Measurements from ENCODE around the gene GCG.
A peak's percentile ranks its signal among the peaks of the same experiment; 100 is the strongest.

Gene GCG

GRCh38 chr2:162152147-162152546 is at the start of gene GCG:
TSS of gene GCG (minus strand) at chr2:162152247. CDS start at chr2:162149178, 3,069 bp downstream.
- no peak for DNase-seq (ENCODE audit: low spot score)

GRCh38 chr2:162200636-162201035 is 48.6 kb upstream of the GCG start:
- DNase-seq (ENCODE audit: low spot score): no peak

GRCh38 chr2:162199913-162200312 is 47.9 kb upstream of the GCG start:
- no peak for DNase-seq (ENCODE audit: low spot score)

- DNase-seq (ENCODE audit: low spot score): no peak
Measured at GRCh38 chr2:162198239-162198638, 46.2 kb upstream of the GCG start.

- DNase-seq (ENCODE audit: low spot score): no peak
Measured at GRCh38 chr2:162197069-162197825, 45.2 kb upstream of the GCG start.

GRCh38 chr2:162196638-162197037 is 44.6 kb upstream of the GCG start:
- no peak for DNase-seq (ENCODE audit: low spot score)

GRCh38 chr2:162188451-162188850 is 36.4 kb upstream of the GCG start:
- DNase-seq (ENCODE audit: low spot score): no peak

- DNase-seq (ENCODE audit: low spot score): no peak
Measured at GRCh38 chr2:162185541-162186232, 33.6 kb upstream of the GCG start.

GRCh38 chr2:162184821-162185450 is 32.9 kb upstream of the GCG start:
- DNase-seq (ENCODE audit: low spot score): no peak

GRCh38 chr2:162184359-162184758 is 32.3 kb upstream of the GCG start:
- no peak for DNase-seq (ENCODE audit: low spot score)

GRCh38 chr2:162182395-162182794 is 30.3 kb upstream of the GCG start:
- DNase-seq (ENCODE audit: low spot score): no peak

GRCh38 chr2:162177301-162177700 is 25.3 kb upstream of the GCG start:
- no peak for DNase-seq (ENCODE audit: low spot score)

- DNase-seq (ENCODE audit: low spot score): no peak
Measured at GRCh38 chr2:162175714-162176113, 23.7 kb upstream of the GCG start.

- DNase-seq (ENCODE audit: low spot score): no peak
Measured at GRCh38 chr2:162174746-162175145, 22.7 kb upstream of the GCG start.

- no peak for DNase-seq (ENCODE audit: low spot score)
Measured at GRCh38 chr2:162172802-162173370, 20.8 kb upstream of the GCG start.

GRCh38 chr2:162166745-162167144 is 14.7 kb upstream of the GCG start:
- DNase-seq (ENCODE audit: low spot score): no peak

GRCh38 chr2:162166174-162166573 is 14.1 kb upstream of the GCG start:
- DNase-seq (ENCODE audit: low spot score): no peak

GRCh38 chr2:162164802-162165201 is 12.8 kb upstream of the GCG start:
- peak; percentile 51 for DNase-seq (ENCODE audit: low spot score)

- DNase-seq (ENCODE audit: low spot score): no peak
Measured at GRCh38 chr2:162159446-162159845, 7.4 kb upstream of the GCG start.

GRCh38 chr2:162156149-162156548 is 4.1 kb upstream of the GCG start:
- no peak for DNase-seq (ENCODE audit: low spot score)

- DNase-seq (ENCODE audit: low spot score): no peak
Measured at GRCh38 chr2:162155093-162155492, 3.0 kb upstream of the GCG start.

- peak; percentile 24 for DNase-seq (ENCODE audit: low spot score)
Measured at GRCh38 chr2:162153608-162154224, 1.7 kb upstream of the GCG start.

Data from AG20443 (cell line).